Glutamatergic neuron (in vitro differentiated cells): ENCODE data around the gene HDAC9. TPM values are rescaled to one million over a fixed set of nuclear protein-coding genes. Genes with fewer than 3 reads are reported as not detected.

Experiments
- DNase-seq: peaks from one replicate; pipeline ENCODE4 v3.0.0; 2022
- H3K27ac Mint-ChIP-seq: one replicate; pipeline ENCODE4 v1.8.0; 2020; ENCODE audit warnings: mild to moderate bottlenecking, mixed read lengths, inconsistent platforms; ENCODE audit not compliant: unreplicated experiment
- H3K27me3 Mint-ChIP-seq: one replicate; pipeline ENCODE4 v1.8.0; 2020; ENCODE audit warnings: mild to moderate bottlenecking, moderate library complexity, mixed read lengths, inconsistent platforms; ENCODE audit not compliant: unreplicated experiment
- H3K36me3 Mint-ChIP-seq: one replicate; pipeline ENCODE4 v1.8.0; 2020; ENCODE audit warnings: mild to moderate bottlenecking, mixed read lengths, inconsistent platforms; ENCODE audit not compliant: unreplicated experiment
- H3K4me1 Mint-ChIP-seq: one replicate; pipeline ENCODE4 v1.8.0; 2020; ENCODE audit warnings: mild to moderate bottlenecking, low read depth, mixed read lengths, inconsistent platforms; ENCODE audit not compliant: unreplicated experiment
- H3K4me3 Mint-ChIP-seq: one replicate; pipeline ENCODE4 v1.8.0; 2020; ENCODE audit warnings: mild to moderate bottlenecking, mixed read lengths, inconsistent platforms; ENCODE audit not compliant: unreplicated experiment
- H3K9me3 Mint-ChIP-seq: one replicate; pipeline ENCODE4 v1.8.0; 2020; ENCODE audit warnings: mild to moderate bottlenecking, moderate library complexity, mixed read lengths, inconsistent platforms; ENCODE audit not compliant: unreplicated experiment
- CTCF ChIP-seq: fragments of 200-600 bp; sonication (generic); IDR thresholded peaks from one replicate; pipeline ENCODE4 v1.5.0; 2021; ENCODE audit not compliant: partially characterized antibody, unreplicated experiment
- total RNA-seq: library from RNA; stranded (reverse); fragmentation: NEBNext Ultra II Directional; extraction: Animal tissue kit (Norgen Biotek cat#: 25700); gene quantifications from one replicate; pipeline ENCODE4 v1.2.1, GENCODE V29; 2021; ENCODE audit not compliant: unreplicated experiment

The HDAC9 gene
- total RNA-seq, 1 donor from 2014 or later: 94.8 TPM

DNA sequence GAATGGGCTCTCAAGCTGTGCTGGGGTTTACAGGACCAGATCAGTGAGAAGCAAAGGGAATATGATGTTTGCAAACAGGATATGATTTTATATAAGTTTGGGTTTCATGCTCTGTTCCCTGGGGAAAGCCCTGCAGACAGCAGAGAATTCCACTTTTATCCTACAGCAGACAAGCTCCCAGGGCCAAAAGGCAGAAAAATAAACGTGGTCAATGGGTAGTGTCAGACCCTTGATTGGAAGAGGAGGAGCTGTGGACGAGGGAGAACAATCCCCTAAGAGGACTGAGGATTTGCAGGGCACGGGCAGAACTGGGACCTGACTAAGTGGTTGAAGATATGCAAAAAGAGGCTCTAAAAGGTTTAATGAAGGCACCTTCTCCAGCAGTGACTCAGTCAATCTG is 275.3 kb downstream of the HDAC9 start:
- Mint-ChIP-seq H3K36me3 (no peaks in the 10 kb centered on the region), H3K9me3 (no peaks in the 10 kb centered on the region), H3K27me3 (no peaks in the 10 kb centered on the region), H3K4me3 (no peak overlapping the region), H3K27ac (peak overlapping the region; percentile 30), H3K4me1 (peaks cover 12% of the 10 kb centered on the region)
- DNase-seq: no peak
- no peak for TF ChIP-seq CTCF

GRCh38 chr7:18771834-18772566 is 276.5 kb downstream of the HDAC9 start:
- H3K36me3 Mint-ChIP-seq: no peaks in the 10 kb centered on the region
- no peaks in the 10 kb centered on the region for H3K27me3 Mint-ChIP-seq
- no peaks in the 10 kb centered on the region for H3K9me3 Mint-ChIP-seq
- peak overlapping the region; percentile 43 for H3K27ac Mint-ChIP-seq
- no peak for DNase-seq
- peaks cover 12% of the 10 kb centered on the region for H3K4me1 Mint-ChIP-seq
- H3K4me3 Mint-ChIP-seq: no peak overlapping the region
- no peak for TF ChIP-seq CTCF

GRCh38 chr7:18772567-18772965 is 277.0 kb downstream of the HDAC9 start:
- Mint-ChIP-seq H3K4me1 (peaks cover 12% of the 10 kb centered on the region), H3K9me3 (no peaks in the 10 kb centered on the region), H3K27me3 (no peaks in the 10 kb centered on the region), H3K36me3 (no peaks in the 10 kb centered on the region), H3K27ac (peak overlapping the region; percentile 43), H3K4me3 (no peak overlapping the region)
- no peak for TF ChIP-seq CTCF
- DNase-seq: no peak

DNA sequence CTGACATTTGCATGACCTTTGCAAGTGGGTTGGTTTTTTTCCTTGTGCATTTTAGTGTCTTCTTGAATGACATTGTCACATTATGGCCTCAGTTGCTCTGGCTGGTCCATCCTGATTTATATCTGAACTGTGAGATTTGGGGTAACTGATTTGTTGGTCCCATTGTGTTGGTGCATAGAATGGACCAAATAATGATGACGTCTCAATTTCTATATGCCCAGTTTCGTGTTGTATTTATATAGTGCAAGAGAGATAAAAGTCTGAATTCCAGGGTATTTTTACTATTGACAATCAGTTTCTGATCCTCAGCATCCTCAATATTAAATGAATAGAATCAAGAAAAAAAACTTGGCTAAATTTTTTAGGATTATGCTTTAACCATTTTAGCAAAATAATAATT is 281.8 kb downstream of the HDAC9 start:
- DNase-seq: no peak
- H3K9me3 Mint-ChIP-seq: no peaks in the 10 kb centered on the region
- no peak overlapping the region for H3K27ac Mint-ChIP-seq
- no peaks in the 10 kb centered on the region for H3K36me3 Mint-ChIP-seq
- H3K27me3 Mint-ChIP-seq: peaks cover 3% of the 10 kb centered on the region
- peaks cover 7% of the 10 kb centered on the region for H3K4me1 Mint-ChIP-seq
- TF ChIP-seq CTCF: no peak
- H3K4me3 Mint-ChIP-seq: no peak overlapping the region

DNA sequence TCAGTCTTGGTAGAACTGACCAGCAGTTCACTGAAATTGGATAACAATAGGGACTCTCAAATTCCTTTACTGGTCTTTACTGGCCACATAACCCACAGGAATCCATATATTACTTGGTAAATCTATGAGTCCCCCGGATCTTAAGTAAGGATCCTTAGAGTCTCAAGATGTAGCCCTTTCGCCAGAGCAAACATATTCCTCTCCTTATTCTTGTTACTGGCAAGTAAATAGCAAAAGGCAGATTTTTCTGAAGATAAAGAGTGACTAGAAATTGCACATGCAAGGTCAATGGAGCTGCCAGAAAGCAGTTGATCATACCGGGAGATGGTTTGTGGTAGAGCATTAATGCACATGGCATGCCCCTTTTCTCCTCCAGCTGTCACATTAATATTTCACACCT is 283.0 kb downstream of the HDAC9 start:
- Mint-ChIP-seq H3K4me1 (peaks cover 5% of the 10 kb centered on the region), H3K36me3 (no peaks in the 10 kb centered on the region), H3K27me3 (peaks cover 3% of the 10 kb centered on the region), H3K9me3 (no peaks in the 10 kb centered on the region), H3K27ac (no peak overlapping the region), H3K4me3 (no peak overlapping the region)
- DNase-seq: no peak
- TF ChIP-seq CTCF: no peak
